GM21390 (cell line): ENCODE data around the gene SMYD3.

Source experiments
- ATAC-seq: cut with Tn5 transposase; IDR thresholded peaks from one replicate; pipeline ENCODE4 v1.9.1; 2021; ENCODE audit not compliant: unreplicated experiment

SMYD3 gene

DNA sequence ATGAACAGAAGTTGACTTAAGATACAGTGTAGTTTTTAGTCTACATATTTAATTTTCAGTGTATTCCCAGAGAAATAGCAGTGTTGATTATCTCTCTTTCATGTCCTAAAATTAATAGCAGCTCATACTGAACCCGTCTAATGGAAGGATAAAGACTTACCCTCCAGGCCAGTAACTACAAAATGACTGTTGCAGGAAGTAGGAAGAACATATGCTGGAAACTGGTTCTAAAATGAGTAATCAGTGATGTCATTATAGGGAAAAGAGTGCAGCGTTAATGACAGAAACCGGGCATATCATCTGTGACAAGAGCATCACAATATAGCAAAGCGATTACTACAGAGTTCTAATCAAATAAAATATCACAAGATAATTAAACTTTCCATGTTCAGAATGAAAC lies 385.5 kb downstream of the SMYD3 start:
- no peak for ATAC-seq

DNA sequence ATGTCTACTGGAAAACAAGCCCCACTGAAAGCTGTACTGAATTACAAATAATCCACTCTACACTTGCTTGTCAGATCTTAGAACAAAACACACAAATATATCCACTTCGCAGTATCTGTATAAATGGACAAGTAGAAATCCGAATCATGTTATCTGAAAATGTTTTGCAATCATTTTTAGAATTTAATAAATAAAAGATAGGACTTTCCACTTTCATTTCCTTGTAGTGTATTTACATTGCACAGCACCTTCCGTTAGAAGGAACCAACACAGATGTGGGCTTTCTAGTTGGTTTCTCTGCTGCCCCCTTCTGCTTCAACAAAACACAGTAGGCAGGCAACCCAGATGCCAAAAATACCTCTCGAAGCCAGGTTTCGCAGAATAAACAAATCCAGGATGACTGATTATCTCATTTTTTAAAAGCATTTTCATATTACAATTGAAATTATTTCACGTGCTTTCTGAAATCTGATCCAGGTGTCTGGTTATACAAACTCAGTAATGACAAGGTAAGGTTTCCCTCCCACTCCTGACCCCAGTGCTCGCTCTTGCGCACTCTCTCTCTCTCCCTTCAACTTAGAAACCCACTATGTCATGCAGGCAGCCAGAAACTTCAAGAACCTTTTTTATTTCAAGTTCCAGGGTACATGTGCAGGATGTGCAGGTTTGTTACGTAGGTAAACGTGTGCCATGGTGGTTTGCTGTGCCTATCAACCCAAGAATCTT lies 389.9 kb downstream of the SMYD3 start:
- ATAC-seq, result peak; percentile 92

DNA sequence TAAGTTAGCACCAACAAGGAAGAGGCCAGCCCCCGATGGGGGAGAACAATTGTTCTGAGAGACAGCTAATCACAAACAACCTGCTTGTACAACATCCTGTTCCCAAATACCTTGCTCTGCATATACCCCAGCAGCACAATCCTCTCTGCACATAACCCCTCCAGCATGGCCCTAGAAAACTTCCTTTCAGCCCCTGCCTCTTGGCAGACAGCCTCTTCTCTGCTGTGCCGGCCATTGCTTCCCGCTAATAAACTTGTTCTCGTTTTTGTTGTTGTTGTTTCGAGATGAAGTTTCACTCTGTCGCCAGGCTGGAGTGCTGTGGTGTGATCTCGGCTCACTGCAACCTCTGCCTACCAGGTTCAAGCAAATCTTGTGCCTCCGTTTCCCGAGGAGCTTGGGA lies 392.7 kb downstream of the SMYD3 start:
- no peak for ATAC-seq

DNA sequence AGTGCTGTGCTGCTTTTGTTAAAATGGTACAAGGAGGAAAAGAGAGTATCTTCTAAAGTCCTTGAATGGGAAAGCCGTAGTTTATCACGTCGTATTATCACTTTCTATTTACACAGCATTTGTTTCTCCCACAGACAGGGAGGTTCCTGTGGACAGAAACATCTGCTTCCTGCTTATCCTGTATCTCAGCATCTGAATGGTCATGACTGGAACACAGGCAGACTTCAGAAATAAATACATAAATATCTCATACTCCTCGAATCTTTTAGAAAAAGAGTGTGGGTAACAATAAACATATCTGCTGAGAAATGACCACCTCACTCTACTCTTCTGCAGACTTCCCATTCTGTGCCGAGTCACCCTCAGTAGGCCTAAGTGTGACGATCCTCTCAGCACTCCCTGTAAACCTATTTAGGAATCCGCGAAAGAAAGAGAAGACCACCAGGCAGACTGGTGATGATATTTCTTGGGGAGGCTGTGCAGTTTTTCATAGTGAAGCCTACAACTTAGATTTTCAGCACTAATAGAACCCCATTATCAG lies 393.5 kb downstream of the SMYD3 start:
- ATAC-seq, result no peak

DNA sequence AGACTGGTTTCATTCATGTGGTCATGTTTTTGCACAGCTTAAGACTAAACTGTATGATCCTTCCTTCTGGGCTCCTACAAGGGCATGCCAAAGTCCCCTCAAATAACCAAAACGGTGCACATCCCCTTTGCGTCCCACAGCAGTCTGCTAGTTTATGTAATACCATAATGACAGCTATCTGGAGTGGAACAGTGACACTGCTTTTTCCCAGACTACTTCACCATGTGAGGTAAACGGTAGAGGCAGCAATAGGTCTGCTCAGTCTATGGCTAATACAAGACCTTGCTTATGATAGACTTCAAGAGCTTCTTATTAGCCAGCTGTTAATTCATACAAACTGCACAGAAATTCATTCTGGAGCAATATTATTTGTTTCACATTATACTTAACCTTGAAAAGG lies 395.5 kb downstream of the SMYD3 start:
- ATAC-seq, result no peak

DNA sequence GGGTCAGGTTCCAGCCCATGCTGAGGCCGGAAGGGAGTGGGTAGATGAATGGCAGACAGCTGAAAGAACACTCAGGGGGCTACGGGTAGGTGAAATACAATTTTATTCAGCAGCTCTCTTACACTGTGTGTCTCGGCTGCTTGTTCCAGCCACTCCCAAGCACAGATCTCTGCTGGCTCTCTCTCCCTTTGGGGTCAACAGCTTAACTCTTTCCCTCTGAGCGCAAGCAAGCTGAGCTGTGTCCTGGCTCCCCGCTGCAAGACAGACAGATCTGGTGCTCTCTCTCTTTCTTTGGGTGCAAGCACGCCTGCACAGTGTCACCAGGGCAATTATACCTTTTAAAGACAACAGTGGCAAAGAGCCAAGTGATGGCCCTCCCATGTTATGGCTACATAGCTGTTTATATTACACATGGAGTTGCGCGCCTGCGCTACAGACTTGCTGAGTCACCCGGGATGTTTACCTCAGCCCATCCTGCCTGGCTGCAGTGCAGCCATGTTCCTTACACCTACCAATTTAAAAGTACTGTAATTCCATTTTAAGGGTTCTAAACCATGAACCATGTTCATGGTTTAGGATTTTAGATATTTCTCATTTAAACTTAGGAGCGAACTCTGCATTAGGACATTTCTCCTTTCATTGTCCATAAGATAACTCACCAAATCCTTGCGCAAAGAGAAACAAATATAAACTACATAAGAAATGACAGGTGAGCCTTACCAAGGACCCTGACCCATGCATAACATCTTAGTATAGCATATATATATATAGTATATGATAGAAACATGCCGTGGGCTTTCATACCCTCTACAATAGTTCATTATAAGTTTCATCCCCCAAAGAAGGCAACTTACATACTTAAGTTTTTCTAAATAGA lies 396.5 kb downstream of the SMYD3 start:
- no peak for ATAC-seq

DNA sequence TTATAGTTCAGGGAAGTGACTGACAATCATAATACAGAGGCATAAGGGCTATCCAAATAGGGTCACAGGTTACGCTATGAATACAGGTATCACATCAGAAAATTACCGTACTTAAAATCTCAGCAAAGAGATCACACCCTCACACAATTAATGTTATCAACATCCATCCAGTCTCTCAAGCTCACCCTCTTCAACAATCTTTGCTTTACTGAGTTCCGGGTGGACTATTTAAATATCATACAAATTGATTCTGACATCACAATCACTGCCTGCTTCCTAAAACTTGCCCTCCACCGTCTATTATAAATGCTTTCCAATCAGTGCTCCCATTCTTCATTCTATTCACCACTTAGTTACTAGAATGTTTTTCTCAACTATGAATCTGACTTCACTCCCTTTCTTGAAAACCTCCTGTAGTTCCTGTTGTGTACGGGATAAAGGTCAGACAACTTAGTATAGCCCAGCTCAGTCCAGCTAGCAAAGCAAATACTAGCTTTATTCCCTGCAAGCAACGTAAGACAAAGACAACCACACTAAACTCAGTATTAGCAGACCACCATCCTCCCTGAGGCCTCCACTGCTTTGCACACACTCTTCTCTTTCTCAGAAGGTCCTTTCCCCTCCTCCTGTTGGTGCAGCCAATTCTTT lies 398.7 kb downstream of the SMYD3 start:
- no peak for ATAC-seq

DNA sequence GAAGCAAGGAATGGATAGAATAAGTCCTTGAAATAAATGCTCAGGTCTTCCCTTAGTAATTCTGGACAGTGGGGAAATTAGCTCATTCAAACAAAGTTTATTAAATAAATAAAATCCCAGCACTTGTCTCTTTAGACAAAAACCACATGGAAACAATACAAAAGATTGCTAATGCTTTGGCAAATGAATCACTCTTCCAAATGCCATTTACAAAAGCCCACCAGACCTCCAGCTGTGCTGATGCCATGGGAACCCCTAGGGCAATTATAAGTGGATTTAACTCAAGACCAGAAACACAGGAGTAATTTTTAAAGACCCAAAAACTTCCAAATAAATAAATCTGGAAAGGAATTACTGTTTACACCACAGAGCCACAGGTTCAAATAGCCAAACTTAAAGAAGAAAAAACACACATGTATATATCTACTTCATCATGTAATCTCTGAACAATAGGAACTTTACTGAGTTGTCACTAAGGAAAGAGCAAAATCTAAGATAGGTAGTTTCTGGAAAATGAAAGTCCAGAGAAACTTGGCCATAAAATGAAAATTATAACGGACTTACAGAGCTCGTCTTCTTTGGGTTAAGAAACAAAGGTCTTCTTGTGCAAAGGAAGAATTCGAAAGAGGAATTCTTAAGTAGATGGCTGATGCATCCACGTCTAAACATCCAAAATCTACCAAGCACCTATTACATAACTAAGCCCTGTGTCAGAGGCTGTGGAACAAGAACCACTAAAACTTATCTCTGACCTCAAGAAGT lies 399.4 kb downstream of the SMYD3 start:
- ATAC-seq, result no peak

DNA sequence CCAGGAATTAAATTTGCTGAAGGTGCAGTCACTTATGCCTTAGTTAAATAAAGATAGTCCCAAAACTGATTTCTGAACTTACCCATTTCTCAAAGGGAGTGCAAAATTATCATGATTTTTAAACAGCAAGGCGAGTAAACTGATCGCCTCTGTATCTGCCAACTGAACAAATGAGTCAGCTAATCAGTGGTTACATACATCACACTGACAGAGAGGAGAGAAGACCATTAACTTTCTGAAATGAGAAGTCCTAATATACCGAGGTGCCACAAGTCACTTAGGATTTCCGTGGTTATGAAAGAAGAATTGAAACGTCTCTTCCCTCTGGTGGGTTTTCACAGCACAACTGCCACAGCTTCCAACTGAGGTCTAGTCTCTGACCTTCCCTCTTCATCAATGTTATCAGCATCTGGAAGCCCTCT lies 400.7 kb downstream of the SMYD3 start:
- ATAC-seq, result peak; percentile 82

DNA sequence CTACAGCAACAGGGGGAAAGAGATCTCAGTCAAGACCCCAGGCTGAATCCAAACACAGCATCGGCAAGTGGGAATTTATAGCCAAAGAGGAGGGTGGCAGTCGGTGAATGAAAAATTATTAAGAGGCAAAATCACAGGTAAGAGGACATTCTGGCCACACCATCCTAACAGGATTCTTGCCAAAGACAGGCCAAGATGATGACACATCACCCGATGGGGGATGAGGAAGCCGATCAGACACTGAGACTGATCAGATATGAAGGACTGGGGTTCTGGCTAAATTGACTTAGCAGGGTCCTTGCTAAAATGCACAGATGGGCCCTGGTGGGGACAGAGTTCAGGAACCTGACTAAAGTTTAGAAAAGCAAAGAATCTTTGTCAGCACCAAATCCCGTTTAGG lies 402.2 kb downstream of the SMYD3 start:
- no peak for ATAC-seq

DNA sequence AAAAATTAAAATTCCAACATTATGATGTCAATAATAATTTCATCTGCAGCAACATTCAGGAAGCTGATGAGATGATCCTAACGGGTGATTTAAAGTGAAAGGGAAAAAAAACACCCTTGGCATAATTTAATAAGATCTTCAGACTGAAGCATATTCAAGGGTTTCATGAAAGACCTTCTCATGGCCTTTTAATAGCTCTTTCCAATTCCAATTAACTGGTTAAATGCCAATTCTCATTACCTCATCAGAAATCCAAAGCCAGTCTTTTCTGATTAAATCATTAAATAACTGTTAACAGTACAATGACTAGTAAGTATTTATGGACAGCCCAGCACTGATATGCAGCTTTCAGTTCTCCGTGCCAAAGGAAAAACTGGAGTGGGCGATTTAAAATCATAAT lies 407.5 kb downstream of the SMYD3 start:
- ATAC-seq, result no peak

DNA sequence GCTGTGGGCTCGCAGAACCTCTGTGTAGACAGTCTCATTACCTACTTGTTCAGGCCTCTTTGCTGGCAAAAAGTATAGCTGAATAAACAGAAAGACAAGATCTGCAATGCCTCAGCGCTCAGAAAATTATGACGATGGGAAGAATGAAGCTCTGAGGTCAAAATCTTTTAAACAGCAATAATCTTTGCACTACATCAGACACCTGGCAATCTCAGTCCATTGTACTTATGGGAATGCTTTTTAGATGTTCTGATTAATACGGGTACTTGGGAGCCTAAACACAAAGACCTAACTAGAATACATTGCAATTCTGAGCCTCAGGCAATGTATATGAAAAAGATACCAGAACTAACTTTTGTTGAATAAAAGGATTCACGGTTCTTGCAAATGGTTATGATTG lies 410.7 kb downstream of the SMYD3 start:
- ATAC-seq, result no peak

DNA sequence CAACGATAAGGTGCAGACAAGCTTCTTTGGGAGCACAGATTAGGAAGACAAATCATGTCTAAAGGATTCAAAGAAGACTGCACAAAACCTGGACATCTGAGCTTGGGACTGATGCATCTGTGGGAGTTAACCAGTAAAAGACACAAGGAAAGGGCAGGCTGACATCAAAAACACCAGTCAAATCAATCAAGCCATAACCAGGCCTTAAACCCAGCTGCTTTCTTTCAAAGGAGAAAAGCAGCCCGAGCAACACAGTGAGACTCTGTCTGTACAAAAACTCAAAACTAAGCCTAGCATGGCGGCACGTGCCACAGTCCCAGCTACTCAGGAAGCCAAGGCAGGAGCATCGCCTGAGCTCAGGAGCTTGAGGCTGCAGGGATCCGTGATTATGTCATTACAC lies 411.6 kb downstream of the SMYD3 start:
- ATAC-seq, result no peak

DNA sequence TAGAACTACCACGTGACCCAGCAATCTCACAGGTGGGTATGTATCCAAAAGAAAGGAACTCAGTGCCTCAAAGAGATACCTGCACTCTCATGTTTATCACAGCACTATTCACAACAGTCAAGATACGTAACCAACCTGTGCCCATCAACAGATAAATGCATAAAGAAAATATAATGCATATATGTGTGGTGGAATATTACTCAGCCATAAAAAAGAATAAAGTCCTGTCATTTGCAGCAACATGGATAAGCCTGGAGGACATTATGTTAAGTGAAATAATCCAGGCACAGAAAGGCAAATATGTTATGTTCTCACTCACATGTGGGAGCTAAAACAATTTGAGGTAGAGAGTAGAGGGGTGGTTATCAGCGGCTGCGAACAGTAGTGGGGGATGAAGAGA lies 413.8 kb downstream of the SMYD3 start:
- no peak for ATAC-seq

DNA sequence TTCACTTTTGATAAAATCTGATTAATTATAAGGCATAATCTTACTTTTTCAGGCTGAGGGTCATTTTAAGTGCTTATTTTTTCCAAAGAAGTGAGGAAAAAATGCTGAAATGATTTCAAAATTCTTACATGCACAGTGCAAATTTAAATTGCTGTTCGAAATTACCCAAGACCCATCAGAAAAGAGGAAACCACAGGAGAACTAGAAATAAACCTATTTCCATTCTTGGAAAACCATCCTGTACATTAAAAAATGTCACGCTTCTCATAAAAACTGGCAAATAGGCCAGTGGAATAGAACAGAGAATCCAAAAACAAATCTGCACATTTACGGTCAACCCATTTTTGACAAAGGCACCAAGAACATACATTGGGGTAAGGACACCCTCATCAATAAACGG lies 414.9 kb downstream of the SMYD3 start:
- ATAC-seq, result no peak

DNA sequence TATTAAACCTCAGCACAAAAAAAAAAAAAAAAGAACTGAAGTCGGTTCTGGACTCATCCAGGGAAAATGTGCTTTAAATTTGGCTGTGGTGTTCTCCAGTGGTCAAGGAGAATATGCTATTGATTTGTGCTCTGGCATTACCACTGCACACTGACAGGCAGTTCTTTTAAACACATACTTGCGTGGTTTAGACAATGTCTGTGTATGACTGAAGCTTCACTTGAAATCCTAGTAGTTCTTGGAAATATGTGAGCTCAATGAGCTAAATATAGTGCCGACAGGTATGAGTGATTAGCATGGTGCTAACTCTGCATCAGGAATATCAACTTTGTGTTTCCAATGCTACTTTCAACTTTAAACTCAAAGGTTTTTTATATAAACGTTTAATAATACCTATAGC lies 415.6 kb downstream of the SMYD3 start:
- ATAC-seq, result no peak

DNA sequence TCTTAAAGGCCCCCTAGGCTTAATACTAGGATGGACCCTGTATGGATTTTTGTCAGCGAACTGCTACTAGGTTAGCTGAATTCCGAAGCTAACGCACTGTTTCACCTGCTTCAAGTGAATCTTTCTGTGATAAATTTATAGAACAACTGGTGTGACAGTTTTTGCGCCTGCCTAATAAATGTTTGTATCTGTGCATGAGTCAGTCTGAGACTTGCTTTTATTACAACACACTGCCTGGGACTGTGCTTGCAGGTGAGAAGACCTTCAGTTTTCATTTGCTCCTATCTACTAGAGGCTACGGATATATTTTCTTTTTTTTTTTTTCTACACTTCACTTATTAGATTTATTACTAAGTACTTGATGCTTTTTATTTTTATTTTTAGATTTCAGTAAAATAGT lies 420.9 kb downstream of the SMYD3 start:
- ATAC-seq, result no peak

DNA sequence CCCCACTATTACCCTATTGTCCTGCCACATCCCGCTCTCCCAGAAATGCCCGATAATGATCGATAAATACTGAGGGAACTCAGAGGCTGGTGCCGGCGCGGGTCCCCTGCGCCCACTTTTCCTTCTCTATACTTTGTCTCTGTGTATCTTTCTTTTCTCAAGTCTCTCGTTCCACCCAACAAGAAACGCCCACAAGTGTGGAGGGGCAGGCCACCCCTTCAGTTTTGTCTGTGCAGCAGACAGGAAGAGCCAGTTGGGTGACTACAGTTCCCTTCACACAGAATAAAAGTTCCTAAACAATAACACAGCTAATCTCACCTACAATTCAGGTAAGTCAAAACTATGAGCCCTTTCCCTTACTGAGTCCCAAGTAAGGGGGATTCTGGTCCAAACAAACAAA lies 423.7 kb downstream of the SMYD3 start:
- no peak for ATAC-seq

DNA sequence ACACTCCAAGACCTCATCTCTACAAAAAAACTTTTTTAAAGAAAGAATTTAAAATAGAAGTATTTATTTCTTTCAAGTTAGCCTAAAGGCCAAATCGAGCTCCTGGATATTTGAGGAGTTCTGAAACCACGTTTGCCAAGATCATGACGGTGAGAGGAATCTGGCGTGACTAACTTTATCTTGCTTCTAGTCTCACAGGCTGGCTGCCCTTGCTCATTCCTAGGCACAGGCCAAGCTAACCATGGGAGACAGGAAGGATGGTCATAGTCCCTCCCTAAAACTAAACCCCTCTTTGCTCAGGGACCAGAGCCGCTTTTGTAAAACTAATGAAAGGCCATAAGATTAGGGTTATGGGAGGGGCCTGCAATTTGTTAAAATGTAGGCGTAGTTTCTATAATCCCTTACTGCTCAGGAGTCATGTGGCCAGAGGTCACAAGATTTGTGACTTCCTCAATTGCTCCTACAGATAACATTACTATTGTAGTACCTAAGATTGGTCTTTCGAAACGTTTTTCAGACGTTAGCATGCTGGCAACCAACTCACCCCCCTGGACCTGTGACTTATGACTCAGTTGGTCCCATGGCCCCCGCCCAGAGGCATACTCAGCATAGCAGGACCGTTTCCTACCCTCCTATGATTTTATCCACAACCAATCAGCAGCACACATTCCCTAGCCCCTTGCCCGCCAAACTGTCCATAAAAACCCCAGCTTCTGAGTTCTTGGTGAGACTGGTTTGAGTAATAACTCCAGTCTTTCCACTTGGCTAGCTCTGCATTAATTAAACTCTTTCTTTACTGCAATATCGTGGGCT lies 425.0 kb downstream of the SMYD3 start:
- no peak for ATAC-seq

DNA sequence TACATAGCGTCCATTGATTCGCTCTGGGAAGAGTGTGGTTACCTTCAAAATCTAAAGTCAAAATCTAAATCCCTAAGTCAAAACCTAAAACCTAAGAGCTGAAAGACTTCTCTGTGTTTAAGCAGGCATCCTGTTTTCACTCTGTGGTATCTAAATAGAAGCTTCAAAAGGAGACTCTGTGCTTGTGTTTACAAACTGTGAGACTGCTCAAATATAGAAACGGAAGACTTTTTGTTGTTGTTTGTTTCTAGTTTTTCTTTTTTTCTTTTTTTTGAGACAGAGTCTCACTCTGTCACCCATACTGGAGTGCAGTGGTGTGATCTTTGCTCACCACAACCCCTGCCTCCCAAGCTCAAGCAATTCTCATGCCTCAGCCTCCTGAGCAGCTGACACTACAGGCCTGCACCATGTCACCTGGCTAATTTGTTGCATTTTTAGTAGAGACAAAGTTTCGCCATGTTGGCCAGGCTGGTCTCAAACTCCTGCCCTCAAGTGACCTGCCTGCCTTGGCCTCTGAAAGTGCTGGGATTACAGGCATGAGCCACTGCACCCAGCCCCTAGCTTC lies 425.9 kb downstream of the SMYD3 start:
- ATAC-seq, result no peak
